Measurements from ENCODE around the gene EIF4B. TPM values are rescaled to one million over a fixed set of nuclear protein-coding genes. Genes with fewer than 3 reads are reported as not detected.

Gene EIF4B
- total RNA-seq, 1 donor from 2014 or later, result 436 TPM

GRCh38 chr12:53063708-53064612 is 57.7 kb downstream of the EIF4B start:
- H3K27ac ChIP-seq, result no peak overlapping the region
- intact Hi-C loops (cut with DNase I), result no loop called here
- H3K4me3 ChIP-seq, result no peak overlapping the region
- peak; percentile 60 for DNase-seq
- H3K9me3 ChIP-seq, result no peaks in the 10 kb centered on the region
- peaks cover 73% of the 10 kb centered on the region for H3K36me3 ChIP-seq
- no peaks in the 10 kb centered on the region for H3K27me3 ChIP-seq
- H3K4me1 ChIP-seq, result peaks cover 46% of the 10 kb centered on the region
- no peak for ATAC-seq
- TF ChIP-seq CTCF (IDR thresholded peaks at IDR 0.05), result no peak

GRCh38 chr12:53064613-53065436 is 58.6 kb downstream of the EIF4B start:
- DNase-seq, result peak; percentile 62
- Histone ChIP-seq H3K27ac (peak overlapping the region; percentile 24), H3K4me1 (peaks cover 49% of the 10 kb centered on the region), H3K4me3 (no peak overlapping the region), H3K36me3 (peaks cover 64% of the 10 kb centered on the region), H3K9me3 (no peaks in the 10 kb centered on the region), H3K27me3 (no peaks in the 10 kb centered on the region)
- no peak for ATAC-seq
- no peak for TF ChIP-seq CTCF (IDR thresholded peaks at IDR 0.05)
- intact Hi-C loops (cut with DNase I), result loop anchor here (5.0 kb wide), 1 partner anchor 37 kb away; the partner anchor contains the start of gene SOAT2

GRCh38 chr12:53065470-53065869 is 59.2 kb downstream of the EIF4B start:
- peaks cover 58% of the 10 kb centered on the region for H3K36me3 ChIP-seq

GRCh38 chr12:53065975-53066931 is 60.0 kb downstream of the EIF4B start:
- Histone ChIP-seq H3K4me1 (peaks cover 44% of the 10 kb centered on the region), H3K36me3 (peaks cover 50% of the 10 kb centered on the region)

More at GRCh38 chr12:53065470-53065869, 59.2 kb downstream of the EIF4B start:
- Histone ChIP-seq H3K4me1 (peaks cover 46% of the 10 kb centered on the region), H3K4me3 (no peak overlapping the region), H3K27ac (peak overlapping the region; percentile 24), H3K27me3 (no peaks in the 10 kb centered on the region), H3K9me3 (no peaks in the 10 kb centered on the region)
- TF ChIP-seq CTCF (IDR thresholded peaks at IDR 0.05), result no peak
- ATAC-seq, result no peak
- intact Hi-C loops (cut with DNase I), result loop anchor here (5.0 kb wide), 1 partner anchor 37 kb away; the partner anchor contains the start of gene SOAT2
- DNase-seq, result peak; percentile 63

More at GRCh38 chr12:53065975-53066931, 60.0 kb downstream of the EIF4B start:
- TF ChIP-seq CTCF (IDR thresholded peaks at IDR 0.05), result peak; percentile 92
- peak; percentile 74 for ATAC-seq
- peak overlapping the region; percentile 8 for H3K27ac ChIP-seq
- H3K9me3 ChIP-seq, result no peaks in the 10 kb centered on the region
- H3K27me3 ChIP-seq, result no peaks in the 10 kb centered on the region
- peak; percentile 85 for DNase-seq
- intact Hi-C loops (cut with DNase I), result loop anchor here (5.0 kb wide), 1 partner anchor 36 kb away; the partner anchor contains the start of gene SOAT2
- H3K4me3 ChIP-seq, result no peak overlapping the region

Data from upper lobe of right lung (tissue), 1 donor.